ENCODE measurements around the gene MASP1. TPM values are rescaled to one million over a fixed set of nuclear protein-coding genes. Genes with fewer than 3 reads are reported as not detected.
A peak's percentile ranks its signal among the peaks of the same experiment; 100 is the strongest.

MASP1 gene
- total and polyA plus RNA-seq, 4 donors: 0.88 to 6.0 (median 3.2) TPM

GRCh38 chr3:187291001-187291511 lies 481 bp downstream of the MASP1 start:
- H3K4me3 ChIP-seq (ENCODE audit: low read length in 2 of 2): peak overlapping the region in 1 of 2 donors; percentile 24
- H3K36me3 ChIP-seq (ENCODE audit: control insufficient read depth in 1 of 2, insufficient read depth in 2 of 2, low read length in 1 of 2): no peaks in the 10 kb centered on the region
- H3K9me3 ChIP-seq (ENCODE audit: control insufficient read depth, low read length): no peaks in the 10 kb centered on the region
- ATAC-seq (ENCODE audit: low FRiP score) (peak; percentile 51), DNase-seq (no peak)
- H3K27me3 ChIP-seq (ENCODE audit: control insufficient read depth in 1 of 2, insufficient read depth in 2 of 2, low read length in 1 of 2): no peaks in the 10 kb centered on the region
- WGBS, 2 donors: 0 to 1% methylated on average over 6 of the region's 6 CpGs
- peak overlapping the region in 1 of 2 donors; percentile 37 for H3K27ac ChIP-seq (ENCODE audit: low read depth in 1 of 2, low read length in 2 of 2)
- intact Hi-C loops (cut with DNase I): no loop called here
- peaks cover 0 to 9% of the 10 kb centered on the region in 2 donors for H3K4me1 ChIP-seq (ENCODE audit: control insufficient read depth in 1 of 2, insufficient read depth in 2 of 2, low read length in 2 of 2)

GRCh38 chr3:187290503-187290902 lies 1.0 kb downstream of the MASP1 start:
- DNase-seq (no peak), ATAC-seq (ENCODE audit: low FRiP score) (no peak)
- H3K4me3 ChIP-seq (ENCODE audit: low read length in 2 of 2): no peak overlapping the region
- H3K27me3 ChIP-seq (ENCODE audit: control insufficient read depth in 1 of 2, insufficient read depth in 2 of 2, low read length in 1 of 2): no peaks in the 10 kb centered on the region
- no peak overlapping the region for H3K27ac ChIP-seq (ENCODE audit: low read depth in 1 of 2, low read length in 2 of 2)
- 76 to 86% methylated on average over 1 of the region's 1 CpG for WGBS, 2 donors
- peaks cover 0 to 9% of the 10 kb centered on the region in 2 donors for H3K4me1 ChIP-seq (ENCODE audit: control insufficient read depth in 1 of 2, insufficient read depth in 2 of 2, low read length in 2 of 2)
- H3K9me3 ChIP-seq (ENCODE audit: control insufficient read depth, low read length): no peaks in the 10 kb centered on the region
- intact Hi-C loops (cut with DNase I): no loop called here
- no peaks in the 10 kb centered on the region for H3K36me3 ChIP-seq (ENCODE audit: control insufficient read depth in 1 of 2, insufficient read depth in 2 of 2, low read length in 1 of 2)

DNA sequence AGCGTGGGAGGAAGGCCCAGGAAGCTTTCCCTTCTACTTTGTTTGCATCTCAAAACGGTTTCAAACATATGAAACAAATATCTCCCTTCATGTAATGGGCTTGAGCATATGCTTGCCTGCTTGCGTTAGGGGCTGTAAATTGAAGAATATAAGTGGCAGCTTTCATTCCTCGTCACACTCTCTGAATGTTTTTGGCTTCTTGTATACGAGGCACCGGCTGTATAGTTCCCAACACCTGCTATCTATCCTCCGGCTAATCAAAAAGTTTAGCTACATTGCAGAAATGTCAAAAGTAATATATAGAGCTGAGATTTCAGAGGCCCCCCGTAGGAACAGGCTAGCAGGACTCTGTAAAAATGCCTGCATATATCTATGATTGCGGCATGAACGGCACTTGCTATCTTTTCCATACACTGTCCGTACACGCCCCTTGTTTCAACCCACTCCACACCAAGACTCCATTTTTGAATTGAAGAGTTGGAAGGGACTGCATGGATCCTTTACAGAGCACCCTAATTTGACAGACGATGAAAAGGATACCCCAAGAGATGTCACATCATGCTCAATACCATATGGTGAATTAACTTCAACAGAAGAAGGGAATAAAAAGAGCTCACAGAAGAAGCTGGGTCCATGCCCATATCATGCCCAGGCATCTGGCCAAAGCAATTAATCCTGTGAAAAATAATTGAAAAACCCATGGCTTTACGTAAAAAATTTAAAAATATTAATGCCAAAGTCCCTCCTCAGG lies 2.5 kb downstream of the MASP1 start:
- intact Hi-C loops (cut with DNase I): no loop called here

DNA sequence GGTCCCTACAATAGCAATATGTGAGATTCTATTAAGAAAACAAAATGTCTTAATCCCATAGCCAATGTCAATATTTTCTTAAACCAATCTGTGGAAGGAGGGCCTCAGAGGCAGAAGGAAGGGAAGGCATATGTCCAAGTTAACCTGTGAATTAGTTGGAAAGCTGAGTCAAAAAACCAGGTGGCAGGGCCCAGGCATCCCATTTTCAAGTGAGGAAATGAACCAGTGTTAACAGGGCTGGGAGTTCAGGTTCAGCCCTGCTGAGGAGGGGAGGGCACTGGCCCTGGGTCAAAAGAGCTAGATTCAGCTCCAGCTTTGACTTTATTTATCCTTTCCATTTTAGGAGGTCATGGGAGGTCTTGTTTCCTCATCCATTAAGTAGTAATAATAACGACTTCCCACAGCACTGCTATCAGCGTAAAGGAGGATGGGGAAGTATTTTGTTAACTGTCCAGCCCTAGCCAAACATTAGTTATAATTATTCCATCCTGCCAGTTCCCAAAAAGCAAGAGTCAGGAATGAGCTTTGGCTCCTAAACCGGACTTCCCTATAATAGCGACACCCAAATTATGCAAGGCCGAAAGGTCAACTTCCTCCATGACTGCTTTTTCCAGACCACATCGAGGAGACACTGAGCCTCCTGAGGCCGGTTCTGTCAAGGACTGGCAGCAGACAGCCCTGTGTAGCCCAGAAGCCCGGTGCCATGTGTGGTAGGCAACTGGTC lies 3.2 kb downstream of the MASP1 start:
- no peaks in the 10 kb centered on the region for H3K27me3 ChIP-seq (ENCODE audit: control insufficient read depth in 1 of 2, insufficient read depth in 2 of 2, low read length in 1 of 2)
- H3K4me1 ChIP-seq (ENCODE audit: control insufficient read depth in 1 of 2, insufficient read depth in 2 of 2, low read length in 2 of 2): peaks cover 0 to 9% of the 10 kb centered on the region in 2 donors
- WGBS, 2 donors: 36 to 47% methylated on average over 8 of the region's 8 CpGs
- H3K4me3 ChIP-seq (ENCODE audit: low read length in 2 of 2): no peak overlapping the region
- ATAC-seq (ENCODE audit: low FRiP score) (peak; percentile 20), DNase-seq (peak in 1 of 2 donors; percentile 56)
- no peaks in the 10 kb centered on the region for H3K9me3 ChIP-seq (ENCODE audit: control insufficient read depth, low read length)
- intact Hi-C loops (cut with DNase I): no loop called here
- H3K27ac ChIP-seq (ENCODE audit: low read depth in 1 of 2, low read length in 2 of 2): no peak overlapping the region
- H3K36me3 ChIP-seq (ENCODE audit: control insufficient read depth in 1 of 2, insufficient read depth in 2 of 2, low read length in 1 of 2): no peaks in the 10 kb centered on the region

More for the DNA sequence above, 2.5 kb downstream of the MASP1 start:
- Histone ChIP-seq H3K4me3 (ENCODE audit: low read length in 2 of 2) (no peak overlapping the region), H3K4me1 (ENCODE audit: control insufficient read depth in 1 of 2, insufficient read depth in 2 of 2, low read length in 2 of 2) (peaks cover 0 to 9% of the 10 kb centered on the region in 2 donors), H3K27ac (ENCODE audit: low read depth in 1 of 2, low read length in 2 of 2) (no peak overlapping the region), H3K36me3 (ENCODE audit: control insufficient read depth in 1 of 2, insufficient read depth in 2 of 2, low read length in 1 of 2) (no peaks in the 10 kb centered on the region), H3K27me3 (ENCODE audit: control insufficient read depth in 1 of 2, insufficient read depth in 2 of 2, low read length in 1 of 2) (no peaks in the 10 kb centered on the region), H3K9me3 (ENCODE audit: control insufficient read depth, low read length) (no peaks in the 10 kb centered on the region)
- 90% methylated on average over 14 of the region's 14 CpGs for WGBS, 2 donors
- DNase-seq (no peak), ATAC-seq (ENCODE audit: low FRiP score) (no peak)

DNA sequence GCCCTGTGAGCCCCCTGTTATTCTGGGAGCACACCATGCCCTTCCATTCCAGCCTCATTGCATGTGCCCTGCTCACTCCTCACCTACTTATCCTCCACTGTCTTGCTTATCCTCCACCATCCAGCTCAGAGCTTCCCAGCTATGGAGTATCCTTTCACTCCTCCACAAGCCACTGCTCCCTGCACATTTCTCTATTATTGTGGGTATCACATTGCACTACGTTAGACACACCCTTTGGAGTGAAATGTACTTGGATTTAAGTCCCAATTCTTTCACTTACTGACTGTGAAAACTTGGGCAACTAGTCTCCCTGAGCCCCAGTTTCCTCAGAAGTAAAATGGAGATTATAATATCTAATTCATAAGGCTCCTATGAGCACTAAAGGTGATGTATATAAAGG lies 4.3 kb downstream of the MASP1 start:
- Histone ChIP-seq H3K27me3 (ENCODE audit: control insufficient read depth in 1 of 2, insufficient read depth in 2 of 2, low read length in 1 of 2) (no peaks in the 10 kb centered on the region), H3K27ac (ENCODE audit: low read depth in 1 of 2, low read length in 2 of 2) (no peak overlapping the region), H3K4me3 (ENCODE audit: low read length in 2 of 2) (no peak overlapping the region), H3K4me1 (ENCODE audit: control insufficient read depth in 1 of 2, insufficient read depth in 2 of 2, low read length in 2 of 2) (peaks cover 0 to 9% of the 10 kb centered on the region in 2 donors), H3K9me3 (ENCODE audit: control insufficient read depth, low read length) (no peaks in the 10 kb centered on the region), H3K36me3 (ENCODE audit: control insufficient read depth in 1 of 2, insufficient read depth in 2 of 2, low read length in 1 of 2) (no peaks in the 10 kb centered on the region)
- no peak for DNase-seq
- intact Hi-C loops (cut with DNase I): no loop called here
- 79 to 83% methylated on average over 1 of the region's 1 CpG for WGBS, 2 donors
- no peak for ATAC-seq (ENCODE audit: low FRiP score)

DNA sequence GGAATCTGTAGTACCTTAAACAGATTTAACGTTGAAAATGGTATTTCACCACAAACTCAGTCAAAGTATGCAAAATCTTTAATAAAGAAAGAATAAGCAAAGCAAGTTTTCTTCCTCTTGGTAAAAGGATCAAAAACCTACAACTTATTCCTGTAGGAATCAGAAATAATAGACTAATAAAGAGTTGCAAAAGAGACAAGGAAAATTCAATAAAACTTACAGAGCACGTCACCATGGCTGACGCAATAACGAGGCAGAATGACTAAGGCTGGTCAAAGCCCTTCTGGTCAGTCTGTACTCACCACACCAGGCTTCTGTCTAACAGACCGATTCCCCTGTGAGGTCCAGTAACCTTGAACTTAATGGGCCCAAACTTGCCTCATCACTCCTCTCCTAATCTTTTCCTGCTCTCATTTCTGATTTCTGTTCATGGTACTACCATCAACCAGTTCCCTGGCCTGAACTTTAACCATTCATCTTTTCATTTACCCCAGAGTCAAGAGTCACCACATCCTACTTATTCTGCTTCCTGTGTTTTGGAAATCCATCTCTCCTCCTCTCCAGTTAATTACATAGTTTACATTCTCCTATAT lies 5.0 kb downstream of the MASP1 start:
- Histone ChIP-seq H3K9me3 (ENCODE audit: control insufficient read depth, low read length) (no peaks in the 10 kb centered on the region), H3K27me3 (ENCODE audit: control insufficient read depth in 1 of 2, insufficient read depth in 2 of 2, low read length in 1 of 2) (no peaks in the 10 kb centered on the region), H3K4me3 (ENCODE audit: low read length in 2 of 2) (no peak overlapping the region), H3K27ac (ENCODE audit: low read depth in 1 of 2, low read length in 2 of 2) (no peak overlapping the region), H3K36me3 (ENCODE audit: control insufficient read depth in 1 of 2, insufficient read depth in 2 of 2, low read length in 1 of 2) (no peaks in the 10 kb centered on the region), H3K4me1 (ENCODE audit: control insufficient read depth in 1 of 2, insufficient read depth in 2 of 2, low read length in 2 of 2) (peaks cover 0 to 9% of the 10 kb centered on the region in 2 donors)
- DNase-seq (no peak), ATAC-seq (ENCODE audit: low FRiP score) (no peak)
- intact Hi-C loops (cut with DNase I): no loop called here
- WGBS, 2 donors: 93 to 95% methylated on average over 5 of the region's 5 CpGs

DNA sequence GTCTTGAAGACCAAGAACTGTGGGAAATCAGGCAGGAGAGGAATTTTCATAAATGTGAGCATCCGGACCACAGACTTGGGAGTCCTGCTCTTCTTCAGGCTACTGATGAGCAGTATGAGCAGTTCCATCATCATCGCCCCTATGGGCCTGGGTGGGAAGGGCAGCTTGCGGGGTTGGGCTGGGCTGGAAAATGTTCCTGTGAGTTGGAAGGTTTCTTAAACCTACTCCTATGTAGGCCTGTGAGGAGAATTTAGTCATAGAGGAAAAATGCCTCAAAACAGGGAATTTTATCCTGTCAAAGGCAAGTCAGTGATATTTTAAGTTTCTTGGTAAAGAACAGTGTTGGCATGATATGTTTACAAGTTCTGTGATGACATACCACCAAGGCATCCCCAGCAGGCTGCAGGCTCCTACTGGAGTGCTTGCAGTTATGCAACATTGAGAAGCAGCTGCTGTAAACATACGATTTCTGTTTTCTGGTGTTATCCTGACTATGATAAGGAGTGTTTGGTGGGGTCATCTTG lies 10.3 kb downstream of the MASP1 start:
- DNase-seq: no peak
- H3K27ac ChIP-seq (ENCODE audit: low read depth in 1 of 2, low read length in 2 of 2): no peak overlapping the region

GRCh38 chr3:187280644-187281043 lies 10.9 kb downstream of the MASP1 start:
- H3K4me1 ChIP-seq (ENCODE audit: control insufficient read depth in 1 of 2, insufficient read depth in 2 of 2, low read length in 2 of 2): no peaks in the 10 kb centered on the region
- no peaks in the 10 kb centered on the region for H3K36me3 ChIP-seq (ENCODE audit: control insufficient read depth in 1 of 2, insufficient read depth in 2 of 2, low read length in 1 of 2)
- no peaks in the 10 kb centered on the region for H3K9me3 ChIP-seq (ENCODE audit: control insufficient read depth, low read length)
- 80 to 83% methylated on average over 1 of the region's 1 CpG for WGBS, 2 donors
- DNase-seq (no peak), ATAC-seq (ENCODE audit: low FRiP score) (no peak)
- intact Hi-C loops (cut with DNase I): no loop called here
- H3K4me3 ChIP-seq (ENCODE audit: low read length in 2 of 2): no peak overlapping the region
- H3K27me3 ChIP-seq (ENCODE audit: control insufficient read depth in 1 of 2, insufficient read depth in 2 of 2, low read length in 1 of 2): no peaks in the 10 kb centered on the region
- no peak overlapping the region for H3K27ac ChIP-seq (ENCODE audit: low read depth in 1 of 2, low read length in 2 of 2)

More for the DNA sequence above, 10.3 kb downstream of the MASP1 start:
- Histone ChIP-seq H3K4me1 (ENCODE audit: control insufficient read depth in 1 of 2, insufficient read depth in 2 of 2, low read length in 2 of 2) (no peaks in the 10 kb centered on the region), H3K36me3 (ENCODE audit: control insufficient read depth in 1 of 2, insufficient read depth in 2 of 2, low read length in 1 of 2) (no peaks in the 10 kb centered on the region), H3K4me3 (ENCODE audit: low read length in 2 of 2) (no peak overlapping the region), H3K9me3 (ENCODE audit: control insufficient read depth, low read length) (no peaks in the 10 kb centered on the region), H3K27me3 (ENCODE audit: control insufficient read depth in 1 of 2, insufficient read depth in 2 of 2, low read length in 1 of 2) (no peaks in the 10 kb centered on the region)
- WGBS, 2 donors: 77 to 95% methylated on average over 4 of the region's 4 CpGs
- no peak for ATAC-seq (ENCODE audit: low FRiP score)
- intact Hi-C loops (cut with DNase I): no loop called here
